Activated T-cell treated with anti-CD3 and anti-CD28 coated beads, Interleukin-2, amount 50 U/mL, for 24 hours (primary cell): ENCODE data around the gene SAMD4B.
"Not testable (repeated sequence)": the region's sequence is repeated elsewhere in the genome, so short reads cannot be mapped to it uniquely, and the experiment has no call there.

Experiments
- DNase-seq: peaks from one replicate; pipeline ENCODE4 v3.0.0-alpha.2; 2020
- H3K27ac Mint-ChIP-seq: 2 replicates; pipeline ENCODE4 v1.8.0; 2020; ENCODE audit warnings: mild to moderate bottlenecking, mixed read lengths
- H3K27me3 Mint-ChIP-seq: 2 replicates; pipeline ENCODE4 v1.8.0; 2020; ENCODE audit warnings: mixed read lengths
- H3K36me3 Mint-ChIP-seq: 2 replicates; pipeline ENCODE4 v1.8.0; 2020; ENCODE audit warnings: low read depth, mixed read lengths
- H3K4me1 Mint-ChIP-seq: 2 replicates; pipeline ENCODE4 v1.8.0; 2020; ENCODE audit warnings: low read depth, mixed read lengths
- H3K4me3 Mint-ChIP-seq: 2 replicates; pipeline ENCODE4 v1.8.0; 2020; ENCODE audit warnings: mild to moderate bottlenecking, moderate library complexity, mixed read lengths
- H3K9me3 Mint-ChIP-seq: 2 replicates; pipeline ENCODE4 v1.8.0; 2020; ENCODE audit warnings: mixed read lengths

Gene SAMD4B

DNA sequence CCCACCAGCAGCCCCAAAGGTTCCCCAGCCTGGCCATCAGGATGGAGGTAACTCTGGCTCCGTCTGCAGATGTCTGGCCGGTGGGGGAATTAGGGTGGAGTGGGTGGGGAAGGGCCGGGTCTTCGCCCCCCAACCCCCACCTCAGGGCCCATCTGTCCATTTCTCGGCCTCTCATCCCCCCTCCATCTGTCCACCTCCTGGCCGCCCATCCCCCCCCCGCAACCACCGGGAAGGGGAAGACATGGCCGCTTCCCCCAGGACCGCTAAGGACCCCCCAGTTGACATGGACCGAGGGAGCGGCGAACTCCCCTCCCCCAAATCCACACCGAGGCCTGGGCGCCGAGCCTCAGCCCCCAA, 22.4 kb upstream of the SAMD4B start:
- Mint-ChIP-seq H3K27me3 (no peaks in the 10 kb centered on the region), H3K4me1 (peaks cover 22% of the 10 kb centered on the region), H3K27ac (peak overlapping the region; percentile 62), H3K4me3 (peak overlapping the region; percentile 79), H3K36me3 (peaks cover 12% of the 10 kb centered on the region), H3K9me3 (no peaks in the 10 kb centered on the region)
- no peak for DNase-seq

DNA sequence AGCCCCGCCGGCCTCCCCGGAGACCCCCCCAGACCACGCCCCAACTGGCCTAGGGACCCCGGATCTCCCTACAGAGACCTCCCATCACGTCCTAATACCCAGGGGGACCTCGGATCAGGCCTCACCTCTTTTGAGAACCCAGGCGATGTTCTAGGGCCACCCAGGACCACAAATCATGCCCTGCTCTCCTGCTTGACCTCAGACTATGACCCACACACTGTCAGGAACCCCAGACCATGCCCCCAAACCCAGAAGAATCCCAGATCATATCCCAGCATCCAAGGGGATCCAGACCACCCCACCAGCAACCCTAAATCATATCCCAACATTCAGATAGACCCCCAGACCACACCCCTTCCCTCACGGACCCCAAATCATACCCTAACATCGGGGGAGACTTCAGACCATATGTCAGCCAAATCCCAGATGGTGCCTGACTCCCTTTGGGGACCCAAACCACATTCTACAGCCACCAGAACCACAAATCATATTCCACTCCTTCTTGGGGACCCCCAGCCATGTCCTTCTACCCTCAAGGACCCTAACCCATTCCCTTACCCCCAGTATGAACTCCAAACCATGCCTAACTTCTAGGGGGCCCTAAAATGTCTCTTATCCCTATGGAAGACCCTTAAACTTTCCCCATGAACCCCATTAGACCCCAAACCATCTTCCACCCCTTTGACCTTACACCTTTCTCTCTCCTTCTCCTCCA, 20.9 kb upstream of the SAMD4B start:
- Mint-ChIP-seq H3K27ac (peak overlapping the region; percentile 80), H3K27me3 (no peaks in the 10 kb centered on the region), H3K4me1 (peaks cover 24% of the 10 kb centered on the region), H3K36me3 (peaks cover 5% of the 10 kb centered on the region), H3K9me3 (no peaks in the 10 kb centered on the region), H3K4me3 (peak overlapping the region; percentile 72)
- no peak for DNase-seq

DNA sequence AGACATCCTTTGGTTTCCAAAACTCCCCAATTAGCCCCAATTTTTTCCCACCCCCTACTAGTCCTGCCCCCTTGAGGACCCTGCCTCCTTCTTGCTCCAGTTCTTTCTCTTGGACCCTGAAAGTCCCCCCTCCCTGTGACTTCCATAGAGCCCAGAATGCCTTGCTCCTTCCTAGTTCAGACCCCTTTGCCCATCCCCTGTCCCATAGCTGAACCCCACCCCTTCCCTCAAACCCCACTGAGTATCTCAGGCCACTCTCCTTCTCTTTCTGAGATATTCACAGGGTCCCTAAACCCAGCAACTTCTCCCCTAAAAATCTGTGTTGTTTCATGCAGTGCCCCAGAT, 20.4 kb upstream of the SAMD4B start:
- H3K9me3 Mint-ChIP-seq, result no peaks in the 10 kb centered on the region
- H3K4me1 Mint-ChIP-seq, result peaks cover 25% of the 10 kb centered on the region
- no peak for DNase-seq
- H3K36me3 Mint-ChIP-seq, result peaks cover 5% of the 10 kb centered on the region
- peak overlapping the region; percentile 80 for H3K27ac Mint-ChIP-seq
- H3K27me3 Mint-ChIP-seq, result no peaks in the 10 kb centered on the region
- peak overlapping the region; percentile 72 for H3K4me3 Mint-ChIP-seq

DNA sequence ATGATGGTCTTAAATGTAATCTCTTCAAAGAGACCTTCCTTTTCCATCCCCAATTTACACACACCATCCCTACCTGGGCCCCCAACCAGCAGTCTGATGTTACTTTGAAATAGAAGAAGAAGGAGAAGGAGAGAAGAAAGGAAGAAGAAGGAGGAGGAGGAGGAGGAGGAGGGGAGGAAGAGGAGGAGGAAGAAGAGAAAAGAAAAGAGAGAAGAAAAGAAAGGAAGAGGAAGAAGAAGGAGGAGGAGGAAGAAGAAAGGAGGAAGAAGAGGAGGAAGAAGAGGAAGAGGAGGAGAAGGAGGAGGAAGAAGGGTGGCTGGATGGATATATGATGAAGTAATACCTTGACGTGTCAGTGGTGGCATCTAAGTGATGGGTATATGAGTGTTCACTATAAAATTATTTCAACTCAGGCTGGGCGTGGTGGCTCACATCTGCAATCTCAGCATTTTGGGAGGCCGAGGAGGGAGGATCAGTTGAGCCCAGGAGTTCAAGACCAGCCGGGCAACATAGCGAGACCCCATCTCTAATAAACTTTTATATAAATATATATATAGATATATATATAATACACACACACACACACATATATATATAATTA, 17.9 kb upstream of the SAMD4B start:
- Mint-ChIP-seq H3K36me3 (peaks cover 31% of the 10 kb centered on the region), H3K9me3 (no peaks in the 10 kb centered on the region), H3K27ac (peak overlapping the region; percentile 40), H3K4me3 (no peak overlapping the region), H3K4me1 (peaks cover 37% of the 10 kb centered on the region), H3K27me3 (no peaks in the 10 kb centered on the region)
- no peak for DNase-seq

DNA sequence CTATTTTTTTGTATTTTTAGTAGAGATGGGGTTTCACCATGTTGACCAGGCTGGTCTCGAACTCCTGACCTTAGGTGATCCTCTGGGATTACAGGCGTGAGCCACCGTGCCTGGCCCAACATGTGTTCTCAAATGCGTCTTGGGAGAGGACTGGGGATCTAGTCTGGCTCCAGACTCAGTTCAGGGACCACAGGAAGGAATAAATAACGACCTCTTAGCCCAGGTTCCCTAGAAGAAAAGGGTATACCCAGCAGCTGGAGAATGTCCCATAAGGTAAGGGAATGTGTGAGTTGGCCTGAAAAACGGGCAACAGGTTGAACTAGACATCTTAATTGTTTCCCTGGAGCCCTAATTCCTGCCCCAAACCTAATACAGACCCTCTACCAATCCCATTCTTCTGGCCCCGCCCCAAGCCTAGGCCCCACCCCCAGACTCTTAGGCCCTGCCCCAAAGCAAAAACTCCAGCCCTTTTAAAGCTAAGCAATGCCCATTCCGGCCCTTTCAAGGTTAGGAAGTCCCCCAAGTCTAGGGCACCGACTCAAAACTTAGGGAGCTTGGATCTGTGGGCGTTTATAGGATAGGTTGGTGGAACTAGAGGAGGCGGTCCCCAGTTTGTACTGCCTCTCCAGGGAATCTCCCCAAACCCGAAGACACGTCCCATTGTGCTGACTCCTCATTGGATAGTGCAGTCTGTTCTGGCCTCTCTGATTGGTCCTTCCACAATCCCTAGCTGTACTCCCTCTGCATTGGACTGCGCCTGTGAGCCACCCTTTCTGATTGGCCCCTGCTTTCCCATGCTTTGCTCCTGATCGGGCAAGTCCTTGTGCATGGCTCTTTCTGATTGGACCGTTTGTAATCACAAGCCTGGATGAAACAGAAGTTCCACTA, 16.2 kb upstream of the SAMD4B start:
- Mint-ChIP-seq H3K36me3 (peaks cover 43% of the 10 kb centered on the region), H3K4me3 (no peak overlapping the region), H3K27me3 (no peaks in the 10 kb centered on the region), H3K27ac (peak overlapping the region; percentile 20), H3K9me3 (no peaks in the 10 kb centered on the region), H3K4me1 (peaks cover 40% of the 10 kb centered on the region)
- no peak for DNase-seq

DNA sequence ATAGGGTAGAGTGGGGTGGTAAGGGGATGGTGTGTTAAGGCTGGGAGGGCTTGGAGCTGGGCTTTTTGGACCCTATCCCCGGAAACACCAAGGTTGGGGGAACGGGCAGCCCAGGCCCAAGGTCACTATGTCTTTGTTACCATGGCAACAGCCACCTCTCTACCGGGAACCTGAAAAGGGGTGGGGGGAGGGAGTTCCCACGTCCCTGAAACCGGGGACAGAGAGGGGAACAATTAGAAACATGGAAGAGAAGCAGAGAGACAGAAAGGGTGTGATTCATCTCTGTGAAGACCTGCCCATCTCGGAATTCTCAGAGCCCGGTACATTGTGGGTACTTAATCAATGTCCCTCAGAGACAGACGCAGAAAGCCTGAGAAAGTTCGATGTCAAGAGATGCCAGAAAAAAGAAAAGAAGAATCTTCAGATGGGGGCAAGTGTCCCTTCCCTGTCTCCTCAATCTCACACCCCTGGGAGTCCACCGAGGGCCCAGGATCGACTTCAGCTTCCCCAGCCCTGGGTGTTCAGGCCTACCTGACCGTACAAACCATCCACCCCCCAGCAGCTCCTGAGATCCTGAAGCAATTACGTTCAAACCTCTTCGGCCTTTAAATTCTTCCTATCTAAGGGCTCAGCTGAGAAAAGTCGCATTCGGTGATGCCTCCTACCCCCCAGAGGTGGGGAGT, 14.7 kb upstream of the SAMD4B start:
- H3K27me3 Mint-ChIP-seq, result no peaks in the 10 kb centered on the region
- DNase-seq, result no peak
- peaks cover 42% of the 10 kb centered on the region for H3K4me1 Mint-ChIP-seq
- H3K4me3 Mint-ChIP-seq, result no peak overlapping the region
- peak overlapping the region; percentile 65 for H3K27ac Mint-ChIP-seq
- peaks cover 52% of the 10 kb centered on the region for H3K36me3 Mint-ChIP-seq
- H3K9me3 Mint-ChIP-seq, result no peaks in the 10 kb centered on the region

DNA sequence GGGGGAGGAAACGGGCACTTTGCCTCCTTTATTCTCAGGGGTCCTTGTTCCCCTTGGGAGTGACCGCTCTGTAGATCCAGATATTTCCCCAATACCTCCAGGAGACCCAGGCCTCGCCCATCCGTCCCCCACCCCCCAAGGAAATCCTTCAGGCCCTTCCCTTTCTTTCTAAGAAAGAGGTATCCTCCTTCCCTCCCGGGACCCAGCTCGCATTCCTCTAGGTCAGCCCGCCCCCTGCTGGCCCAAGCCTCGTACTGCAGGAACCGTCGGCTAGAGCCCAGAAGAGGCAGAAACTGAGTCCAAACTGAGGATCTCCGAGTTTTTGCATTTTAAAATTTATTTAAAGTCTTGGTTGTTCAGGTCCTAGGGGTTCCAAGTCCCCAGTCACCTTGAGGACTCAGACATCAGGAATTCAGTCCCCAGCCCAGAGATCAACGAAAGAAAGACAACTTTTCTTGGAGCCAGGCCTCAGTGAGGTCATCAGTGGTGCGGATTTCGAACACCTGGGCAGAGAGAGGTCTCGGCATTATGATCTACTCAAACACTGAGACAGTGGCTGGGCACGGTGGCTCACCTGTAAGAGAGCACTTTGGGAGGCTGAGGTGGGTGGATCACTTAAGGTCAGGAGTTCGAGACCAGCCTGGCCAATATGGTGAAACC, 14.0 kb upstream of the SAMD4B start:
- DNase-seq, result peak; percentile 89
- Mint-ChIP-seq H3K4me1 (peaks cover 46% of the 10 kb centered on the region), H3K36me3 (peaks cover 57% of the 10 kb centered on the region), H3K4me3 (no peak overlapping the region), H3K27ac (peak overlapping the region; percentile 86), H3K9me3 (no peaks in the 10 kb centered on the region), H3K27me3 (no peaks in the 10 kb centered on the region)

DNA sequence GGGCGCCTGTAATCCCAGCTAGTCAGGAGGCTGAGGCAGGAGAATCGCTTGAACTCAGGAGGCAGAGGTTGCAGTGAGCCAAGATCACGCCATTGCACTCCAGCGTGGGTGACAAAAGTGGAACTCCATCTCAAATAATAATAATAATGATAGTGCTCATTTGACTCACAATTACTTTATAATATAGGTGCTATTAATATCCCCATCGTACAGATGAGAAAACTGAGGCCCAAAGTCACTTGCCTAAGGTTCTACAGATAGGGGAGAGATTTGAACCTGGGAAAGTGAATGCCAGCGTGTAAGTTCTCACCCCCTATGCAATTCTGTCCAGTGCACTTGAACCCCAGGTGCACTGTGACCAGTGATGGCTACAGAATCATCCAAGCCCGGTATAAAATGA, 12.3 kb upstream of the SAMD4B start:
- Mint-ChIP-seq H3K4me3 (no peak overlapping the region), H3K27ac (peak overlapping the region; percentile 64), H3K9me3 (no peaks in the 10 kb centered on the region), H3K36me3 (peaks cover 67% of the 10 kb centered on the region), H3K4me1 (peaks cover 56% of the 10 kb centered on the region), H3K27me3 (no peaks in the 10 kb centered on the region)
- no peak for DNase-seq

DNA sequence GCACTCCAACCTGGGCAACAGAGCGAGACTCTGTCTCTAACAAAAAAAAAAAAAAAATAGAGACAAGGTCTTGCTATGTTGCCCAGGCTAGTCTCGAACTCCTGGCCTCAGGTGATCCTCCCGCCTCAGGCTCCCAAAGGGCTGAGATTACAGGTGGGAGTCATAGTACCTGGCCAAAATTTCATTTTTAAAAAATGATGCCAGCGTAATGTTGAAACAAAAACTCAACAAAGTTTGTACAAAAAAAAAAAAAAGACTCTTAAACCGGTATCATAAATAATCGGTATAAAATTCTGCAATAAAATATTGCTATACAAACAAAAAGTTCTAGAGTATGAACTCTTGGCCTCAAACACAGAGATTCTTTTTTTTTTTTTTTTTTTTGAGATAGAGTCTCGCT, 9.9 kb upstream of the SAMD4B start:
- H3K4me3 Mint-ChIP-seq, result peak overlapping the region; percentile 98
- no peak for DNase-seq
- H3K4me1 Mint-ChIP-seq, result peaks cover 66% of the 10 kb centered on the region
- peak overlapping the region; percentile 84 for H3K27ac Mint-ChIP-seq
- no peaks in the 10 kb centered on the region for H3K9me3 Mint-ChIP-seq
- H3K36me3 Mint-ChIP-seq, result peaks cover 66% of the 10 kb centered on the region
- H3K27me3 Mint-ChIP-seq, result no peaks in the 10 kb centered on the region

DNA sequence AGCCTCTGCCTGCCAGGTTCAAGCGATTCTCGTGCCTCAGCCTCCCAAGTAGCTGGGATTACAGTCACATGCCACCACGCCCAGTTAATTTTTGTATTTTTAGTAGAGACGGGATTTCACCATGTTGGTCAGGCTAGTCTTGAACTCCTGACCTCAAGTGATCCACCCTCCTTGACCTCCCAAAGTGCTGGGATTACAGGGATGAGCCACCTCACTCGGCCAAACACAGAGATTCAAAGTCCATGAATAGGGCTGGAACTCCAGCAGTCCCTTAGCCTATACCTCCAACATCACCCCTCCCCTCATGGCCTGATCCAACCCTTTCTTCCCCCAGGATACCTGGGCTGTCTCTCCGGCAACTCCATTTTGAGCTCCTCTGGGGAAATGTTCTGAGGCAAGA, 9.5 kb upstream of the SAMD4B start:
- not testable (repeated sequence) for H3K9me3 Mint-ChIP-seq, DNase-seq, H3K27me3 Mint-ChIP-seq
- peak overlapping the region; percentile 84 for H3K27ac Mint-ChIP-seq
- H3K4me3 Mint-ChIP-seq, result peak overlapping the region; percentile 98
- peaks cover 67% of the 10 kb centered on the region for H3K4me1 Mint-ChIP-seq
- peaks cover 61% of the 10 kb centered on the region for H3K36me3 Mint-ChIP-seq

DNA sequence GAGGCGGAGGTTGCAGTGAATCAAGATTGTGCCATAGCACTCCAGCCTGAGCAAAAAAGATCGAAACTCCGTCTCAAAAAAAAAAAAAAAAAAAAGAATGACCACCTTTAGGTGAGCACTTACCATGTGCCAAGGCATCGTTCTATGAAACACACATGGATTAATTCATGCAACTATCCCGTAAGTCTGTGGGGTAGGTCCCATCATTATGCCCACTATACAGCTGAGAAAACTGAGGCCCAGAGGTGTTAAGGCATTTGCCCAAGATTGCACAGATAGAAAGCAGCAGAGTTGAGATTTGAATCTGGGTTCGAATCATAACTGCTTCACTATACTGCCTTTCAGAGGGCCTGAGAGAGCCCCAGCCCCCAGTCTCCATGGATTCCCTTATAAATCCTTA, 8.7 kb upstream of the SAMD4B start:
- no peak for DNase-seq
- Mint-ChIP-seq H3K9me3 (no peaks in the 10 kb centered on the region), H3K4me3 (peak overlapping the region; percentile 98), H3K36me3 (peaks cover 54% of the 10 kb centered on the region), H3K4me1 (peaks cover 64% of the 10 kb centered on the region), H3K27ac (peak overlapping the region; percentile 84), H3K27me3 (no peaks in the 10 kb centered on the region)

DNA sequence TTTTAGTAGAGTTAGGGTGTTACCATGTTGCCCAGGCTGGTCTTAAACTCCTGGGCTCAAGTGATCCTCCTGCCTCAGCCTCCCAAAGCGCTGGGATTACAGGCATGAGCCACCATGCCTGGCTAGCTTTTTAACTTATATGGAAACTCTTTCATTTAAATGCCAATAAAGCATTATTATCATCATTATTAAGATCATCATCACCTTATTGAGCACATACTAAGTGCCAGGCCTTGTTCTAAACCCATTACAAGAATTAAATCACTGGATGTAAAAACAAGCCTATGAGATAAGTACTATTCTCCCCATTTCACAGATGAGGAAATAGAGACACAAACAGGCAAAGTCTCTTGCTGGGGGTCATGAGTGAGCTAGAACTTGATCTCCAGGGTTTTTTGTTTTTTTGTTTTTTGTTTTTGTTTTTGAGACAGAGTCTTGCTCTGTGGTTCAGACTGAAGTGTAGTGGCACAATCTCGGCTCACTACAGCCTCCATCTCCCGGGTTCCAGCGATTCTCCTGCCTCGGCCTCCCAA, 7.7 kb upstream of the SAMD4B start:
- H3K4me1 Mint-ChIP-seq, result peaks cover 56% of the 10 kb centered on the region
- peak overlapping the region; percentile 98 for H3K4me3 Mint-ChIP-seq
- H3K9me3 Mint-ChIP-seq, result no peaks in the 10 kb centered on the region
- DNase-seq, result no peak
- H3K27me3 Mint-ChIP-seq, result no peaks in the 10 kb centered on the region
- peaks cover 45% of the 10 kb centered on the region for H3K36me3 Mint-ChIP-seq
- H3K27ac Mint-ChIP-seq, result peak overlapping the region; percentile 97

DNA sequence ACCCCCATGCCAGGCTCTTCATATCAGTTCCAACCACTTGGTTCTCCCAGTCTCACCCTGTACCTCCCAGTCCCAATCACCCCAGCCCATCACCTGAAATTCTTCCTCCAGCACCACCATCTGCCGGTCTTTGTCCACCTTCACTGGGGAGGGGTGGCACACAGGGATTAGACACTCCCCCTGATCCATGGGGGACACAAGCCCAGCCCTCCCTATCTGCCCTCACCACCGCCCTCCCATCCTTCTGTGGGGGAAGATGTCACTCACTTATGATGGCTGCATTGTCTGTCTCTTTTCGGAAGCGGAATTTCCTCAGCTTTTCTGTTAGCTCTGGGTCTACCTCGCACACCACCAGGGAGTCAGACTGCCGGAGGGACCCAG, 7.1 kb upstream of the SAMD4B start:
- peaks cover 38% of the 10 kb centered on the region for H3K36me3 Mint-ChIP-seq
- H3K4me3 Mint-ChIP-seq, result peak overlapping the region; percentile 98
- no peaks in the 10 kb centered on the region for H3K27me3 Mint-ChIP-seq
- peak overlapping the region; percentile 97 for H3K27ac Mint-ChIP-seq
- peaks cover 58% of the 10 kb centered on the region for H3K4me1 Mint-ChIP-seq
- no peaks in the 10 kb centered on the region for H3K9me3 Mint-ChIP-seq
- no peak for DNase-seq

DNA sequence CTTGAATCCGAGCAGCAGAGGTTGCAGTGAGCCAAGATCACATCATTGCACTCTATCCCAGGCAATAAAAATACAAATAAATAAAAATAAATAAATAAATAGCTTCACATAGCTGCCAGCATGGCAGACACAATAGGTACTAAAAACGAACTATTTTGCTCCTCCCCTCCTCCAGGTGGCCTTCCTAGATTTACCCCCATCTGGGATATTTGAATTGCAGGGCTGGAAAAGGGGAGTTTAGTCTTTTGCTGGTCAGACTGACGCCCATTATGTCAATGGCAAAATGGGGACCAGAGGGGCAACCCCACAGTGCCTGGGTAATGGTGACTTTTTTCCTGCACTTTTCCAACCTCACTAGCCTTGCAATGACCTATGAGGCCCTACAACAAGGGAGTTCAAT, 5.7 kb upstream of the SAMD4B start:
- Mint-ChIP-seq H3K4me1 (peaks cover 61% of the 10 kb centered on the region), H3K4me3 (peak overlapping the region; percentile 98), H3K9me3 (no peaks in the 10 kb centered on the region), H3K36me3 (peaks cover 30% of the 10 kb centered on the region), H3K27me3 (no peaks in the 10 kb centered on the region), H3K27ac (peak overlapping the region; percentile 97)
- DNase-seq, result no peak
